ENCODE measurements around the gene PIAS4.
A peak's percentile ranks its signal among the peaks of the same experiment; 100 is the strongest.
"Not testable (repeated sequence)": the region's sequence is repeated elsewhere in the genome, so short reads cannot be mapped to it uniquely, and the experiment has no call there.

The PIAS4 gene

GRCh38 chr19:3998667-3999412 lies 8.7 kb upstream of the PIAS4 start:
- not testable (repeated sequence) for DNase-seq (ENCODE audit: low spot score)

- DNase-seq (ENCODE audit: low spot score) = not testable (repeated sequence)
These were observed 6.7 kb upstream of the PIAS4 start for GRCh38 chr19:4000798-4001197.

- not testable (repeated sequence) for DNase-seq (ENCODE audit: low spot score)
These were observed 2.1 kb upstream of the PIAS4 start for GRCh38 chr19:4005436-4005835.

GRCh38 chr19:4007836-4008539 lies 452 bp downstream of the PIAS4 start:
- peak; percentile 59 for DNase-seq (ENCODE audit: low spot score)

GRCh38 chr19:4009990-4010807 lies 2.7 kb downstream of the PIAS4 start:
- DNase-seq (ENCODE audit: low spot score) = no peak

- DNase-seq (ENCODE audit: low spot score) = no peak
These were observed 3.2 kb downstream of the PIAS4 start for GRCh38 chr19:4010808-4011110.

GRCh38 chr19:4011430-4011829 lies 3.9 kb downstream of the PIAS4 start:
- not testable (repeated sequence) for DNase-seq (ENCODE audit: low spot score)

- no peak for DNase-seq (ENCODE audit: low spot score)
These were observed 4.8 kb downstream of the PIAS4 start for GRCh38 chr19:4012092-4012974.

- no peak for DNase-seq (ENCODE audit: low spot score)
These were observed 5.6 kb downstream of the PIAS4 start for GRCh38 chr19:4012975-4013634.

GRCh38 chr19:4013886-4014540 lies 6.5 kb downstream of the PIAS4 start:
- no peak for DNase-seq (ENCODE audit: low spot score)

- DNase-seq (ENCODE audit: low spot score) = peak; percentile 45
These were observed 7.3 kb downstream of the PIAS4 start for GRCh38 chr19:4014541-4015491.

GRCh38 chr19:4015705-4016402 lies 8.3 kb downstream of the PIAS4 start:
- DNase-seq (ENCODE audit: low spot score) = peak; percentile 39

GRCh38 chr19:4016486-4016885 lies 8.9 kb downstream of the PIAS4 start:
- DNase-seq (ENCODE audit: low spot score) = no peak

GRCh38 chr19:4016903-4017638 lies 9.5 kb downstream of the PIAS4 start:
- no peak for DNase-seq (ENCODE audit: low spot score)

- DNase-seq (ENCODE audit: low spot score) = no peak
These were observed 10.6 kb downstream of the PIAS4 start for GRCh38 chr19:4018140-4018613.

GRCh38 chr19:4018775-4019504 lies 11.4 kb downstream of the PIAS4 start:
- no peak for DNase-seq (ENCODE audit: low spot score)

- no peak for DNase-seq (ENCODE audit: low spot score)
These were observed 12.0 kb downstream of the PIAS4 start for GRCh38 chr19:4019578-4019977.

Measured in ecto neural progenitor cell (in vitro differentiated cells).